H1 (cell line): ENCODE results near the gene HRH1. TPM values are rescaled to one million over a fixed set of nuclear protein-coding genes. Genes with fewer than 3 reads are reported as not detected.

Source experiments
- CTCF ChIA-PET: fragments of 300-600 bp; sonication (Branson Sonifier 250); formaldehyde crosslinking; loops from one replicate; lab custom pipeline; 2021; ENCODE audit not compliant: partially characterized antibody; lab: Charles Lee
- POLR2A ChIA-PET: fragments of 300-600 bp; sonication (Branson Sonifier 250); formaldehyde crosslinking; loops from one replicate; lab custom pipeline; 2021; ENCODE audit warnings: inconsistent platforms; ENCODE audit not compliant: partially characterized antibody; lab: Charles Lee
- DNase-seq, 2 experiments: peaks; one replicate each; pipeline versions ENCODE4 v3.0.0 to v3.0.0-alpha.2; 2010 to 2022; ENCODE audit warnings: low spot score in 2 of 2, low read depth in 1 of 2, mixed read lengths in 1 of 2
- FAIRE-seq: peaks from 2 replicates; lab custom pipeline; 2011; peaks lifted over from hg19 to GRCh38; lab: Jason Lieb, UNC
- H2AFZ ChIP-seq: 2 replicates; pipeline ENCODE4 v1.8.1; 2012; ENCODE audit warnings: low read length, inconsistent platforms
- H2AK5ac ChIP-seq: 2 replicates; pipeline ENCODE4 v1.6.1; 2013; ENCODE audit warnings: low read depth, low read length
- H2BK120ac ChIP-seq: replicated peaks from 2 replicates; pipeline ENCODE3; 2013; ENCODE audit warnings: low read depth, low read length, inconsistent platforms
- H2BK12ac ChIP-seq: 2 replicates; pipeline ENCODE4 v1.6.1; 2013; ENCODE audit warnings: low read depth, low read length
- H2BK15ac ChIP-seq: 2 replicates; pipeline ENCODE4 v1.6.1; 2013; ENCODE audit warnings: low read length
- H2BK20ac ChIP-seq: 2 replicates; pipeline ENCODE4 v1.6.1; 2013; ENCODE audit warnings: low read length
- H2BK5ac ChIP-seq: 2 replicates; pipeline ENCODE4 v1.6.1; 2013; ENCODE audit warnings: low read depth, low read length
- H3K14ac ChIP-seq: 2 replicates; pipeline ENCODE4 v1.6.1; 2013; ENCODE audit warnings: inconsistent platforms; ENCODE audit not compliant: insufficient read length
- H3K18ac ChIP-seq: 2 replicates; pipeline ENCODE4 v1.6.1; 2013; ENCODE audit warnings: low read length; ENCODE audit errors: extremely low read depth
- H3K23ac ChIP-seq: 2 replicates; pipeline ENCODE4 v1.6.1; 2013; ENCODE audit warnings: inconsistent platforms; ENCODE audit not compliant: insufficient read length
- H3K23me2 ChIP-seq: 2 replicates; pipeline ENCODE4 v1.6.1; 2013; ENCODE audit warnings: low read depth, low read length
- H3K27ac ChIP-seq: 2 replicates; pipeline ENCODE4 v1.6.1; 2011; ENCODE audit warnings: low read depth, low read length, inconsistent platforms
- H3K27me3 ChIP-seq, 4 experiments: replicated peaks in 1 of 4; 1 replicate in 1 of 4; 2 replicates in 3 of 4; pipeline versions ENCODE4 v1.6.1 to v1.8.1; 2011 to 2013; ENCODE audit warnings: low read length in 3 of 4, mild to moderate bottlenecking in 3 of 4, inconsistent platforms in 2 of 4, mixed read lengths in 2 of 4, moderate library complexity in 1 of 4; ENCODE audit not compliant: control insufficient read depth in 3 of 4, insufficient read depth in 3 of 4; ENCODE audit errors: extremely low read depth in 1 of 4
- H3K36me3 ChIP-seq, 4 experiments: 2 replicates each; pipeline versions ENCODE4 v1.6.1 to v1.8.1; 2011 to 2013; ENCODE audit warnings: mild to moderate bottlenecking in 4 of 4, low read length in 3 of 4, moderate library complexity in 2 of 4, control low read depth in 1 of 4, inconsistent platforms in 1 of 4; ENCODE audit not compliant: insufficient read depth in 4 of 4, control insufficient read depth in 2 of 4
- H3K4ac ChIP-seq: replicated peaks from 2 replicates; pipeline ENCODE3; 2013; ENCODE audit warnings: low read length, low read depth, mixed read lengths, inconsistent platforms; ENCODE audit not compliant: insufficient read length
- H3K4me1 ChIP-seq, 4 experiments: replicated peaks in 1 of 4; 1 replicate in 1 of 4; 2 replicates in 3 of 4; pipeline versions ENCODE4 v1.6.1 to v1.8.1; 2011 to 2013; ENCODE audit warnings: low read length in 3 of 4, inconsistent platforms in 2 of 4, mixed read lengths in 1 of 4; ENCODE audit not compliant: insufficient read depth in 4 of 4, control insufficient read depth in 3 of 4
- H3K4me2 ChIP-seq, 2 experiments: 2 replicates each; pipeline versions ENCODE4 v1.6.1 to v1.8.1; 2011 to 2013; ENCODE audit warnings: low read depth in 2 of 2, low read length in 2 of 2, control low read depth in 1 of 2, inconsistent platforms in 1 of 2, mild to moderate bottlenecking in 1 of 2; ENCODE audit not compliant: insufficient read depth in 1 of 2
- H3K4me3 ChIP-seq, 4 experiments: fragments of 200-600, 300-600 bp in 1 of 4; sonication (generic), shearing (Covaris generic), sonication (Bioruptor Twin) in 1 of 4; 2 replicates each; pipeline versions ENCODE4 v1.5.1 to v1.8.1; 2011 to 2016; ENCODE audit warnings: low read length in 4 of 4, low read depth in 3 of 4, control low read depth in 2 of 4, inconsistent platforms in 2 of 4, mild to moderate bottlenecking in 2 of 4, mixed read lengths in 1 of 4, moderate library complexity in 1 of 4; ENCODE audit not compliant: insufficient read depth in 2 of 4; ENCODE audit errors: extremely low read depth in 1 of 4
- H3K56ac ChIP-seq: replicated peaks from 2 replicates; pipeline ENCODE3; 2013; ENCODE audit warnings: low read depth, mild to moderate bottlenecking, mixed read lengths, low read length, inconsistent platforms; ENCODE audit not compliant: insufficient read length
- H3K79me1 ChIP-seq: 2 replicates; pipeline ENCODE4 v1.6.1; 2013; ENCODE audit warnings: low read depth, low read length, control low read depth
- H3K79me2 ChIP-seq, 2 experiments: 2 replicates each; pipeline versions ENCODE4 v1.6.1 to v1.8.1; 2012 to 2013; ENCODE audit warnings: low read length in 2 of 2, mild to moderate bottlenecking in 2 of 2, inconsistent platforms in 1 of 2; ENCODE audit not compliant: insufficient read depth in 2 of 2, control insufficient read depth in 1 of 2
- H3K9ac ChIP-seq, 4 experiments: replicated peaks in 1 of 4; 1 replicate in 1 of 4; 2 replicates in 3 of 4; pipeline versions ENCODE4 v1.6.1 to v1.8.1; 2011 to 2013; ENCODE audit warnings: low read depth in 3 of 4, low read length in 3 of 4, control low read depth in 2 of 4, mild to moderate bottlenecking in 2 of 4, moderate library complexity in 2 of 4, inconsistent platforms in 1 of 4; ENCODE audit errors: extremely low read depth in 1 of 4
- H3K9me3 ChIP-seq, 2 experiments: 2 replicates each; pipeline versions ENCODE4 v1.6.1 to v1.8.1; 2012 to 2013; ENCODE audit warnings: mild to moderate bottlenecking in 2 of 2, moderate library complexity in 2 of 2, control low read depth in 1 of 2, inconsistent platforms in 1 of 2, low read depth in 1 of 2, low read length in 1 of 2, mixed read lengths in 1 of 2; ENCODE audit not compliant: insufficient read depth in 2 of 2
- H4K20me1 ChIP-seq, 2 experiments: replicated peaks in 1 of 2; 2 replicates each; pipeline versions ENCODE3 to v1.8.1; 2011 to 2013; ENCODE audit warnings: inconsistent platforms in 2 of 2, low read length in 2 of 2, mild to moderate bottlenecking in 1 of 2; ENCODE audit not compliant: insufficient read depth in 2 of 2, control insufficient read depth in 1 of 2
- H4K5ac ChIP-seq: 2 replicates; pipeline ENCODE4 v1.6.1; 2013; ENCODE audit warnings: low read length, low read depth, mixed read lengths, inconsistent platforms; ENCODE audit not compliant: insufficient read length
- H4K8ac ChIP-seq: 2 replicates; pipeline ENCODE4 v1.8.0; 2013; ENCODE audit warnings: mild to moderate bottlenecking, moderate library complexity, low read length, inconsistent platforms; ENCODE audit not compliant: insufficient read depth; ENCODE audit errors: extremely low read depth
- H4K91ac ChIP-seq: replicated peaks from 2 replicates; pipeline ENCODE3; 2013; ENCODE audit warnings: low read length, mixed read lengths, inconsistent platforms; ENCODE audit not compliant: insufficient read length
- BCL11A ChIP-seq, 2 experiments: IDR thresholded peaks; one replicate each; pipeline ENCODE4 v1.6.1; 2011; ENCODE audit warnings: low read depth in 2 of 2, low read length in 2 of 2, mild to moderate bottlenecking in 2 of 2
- POLR2A ChIP-seq, 2 experiments: IDR thresholded peaks; 1 replicate in 1 of 2; 2 replicates in 1 of 2; pipeline ENCODE4 v1.6.1; 2011; ENCODE audit warnings: low read depth in 2 of 2, low read length in 2 of 2, mild to moderate bottlenecking in 2 of 2; ENCODE audit errors: control extremely low read depth in 1 of 2
- RFX5 ChIP-seq: IDR thresholded peaks from 2 replicates; pipeline ENCODE4 v1.6.1; 2011; ENCODE audit warnings: low read depth, low read length, improper control_type of control experiment, borderline replicate concordance
- SIN3A ChIP-seq, 2 experiments: IDR thresholded peaks in 1 of 2; conservative IDR thresholded peaks in 1 of 2; 2 replicates each; pipeline ENCODE4 v1.6.1; 2011 to 2012; ENCODE audit warnings: low read length in 2 of 2, improper control_type of control experiment in 1 of 2, low read depth in 1 of 2, mild to moderate bottlenecking in 1 of 2
- TAF7 ChIP-seq: optimal IDR thresholded peaks from 2 replicates; pipeline ENCODE3; 2011; ENCODE audit warnings: low read depth, mild to moderate bottlenecking, inconsistent platforms, low read length, moderate library complexity, borderline replicate concordance
- WGBS, 2 experiments: shearing (Covaris generic) in 1 of 2; methylation state at CpG; one replicate each; pipeline versions ENCODE4 v1.1.6 to v1.1.7; 2013 to 2015; ENCODE audit warnings: low lambda C conversion rate in 2 of 2, mixed read lengths in 2 of 2, inconsistent platforms in 1 of 2, low coverage in 1 of 2, missing lambda C conversion rate in 1 of 2; ENCODE audit not compliant: insufficient replicate concordance in 2 of 2, insufficient coverage in 1 of 2, insufficient read length in 1 of 2; ENCODE audit errors: extremely low coverage in 1 of 2, missing lambda C conversion rate in 1 of 2; 5-methylcytosine and 5-hydroxymethylcytosine counted together
- polyA plus RNA-seq, 7 experiments: library from polyadenylated mRNA; depleted of rRNA in 3 of 7; stranded (reverse) in 5 of 7; unstranded in 2 of 7; fragments of >200 nt in 5 of 7; fragments of 200-250 nt in 2 of 7; gene quantifications; 1 replicate in 5 of 7; 2 replicates in 1 of 7; 4 replicates in 1 of 7; pipeline versions ENCODE4 v1.2.1 to v1.2.3, GENCODE V29; 2011 to 2013; ENCODE audit warnings: missing spikeins in 2 of 7, mixed read lengths in 2 of 7
- total RNA-seq: library from RNA; stranded (reverse); fragmentation: NEBNext Ultra II Directional; extraction: Animal tissue kit (Norgen Biotek cat#: 25700); gene quantifications from 2 replicates; pipeline ENCODE4 v1.2.1, GENCODE V29; 2021
- TF ChIP-seq, protein P1 (sequence below): IDR thresholded peaks from 2 replicates; pipeline ENCODE4 v1.6.1; 2011; ENCODE audit warnings: low read depth, mild to moderate bottlenecking, low read length; ENCODE audit not compliant: insufficient read depth
- TF ChIP-seq, protein P2 (sequence below): IDR thresholded peaks from 2 replicates; pipeline ENCODE4 v1.6.1; 2011; ENCODE audit warnings: low read length, improper control_type of control experiment

HRH1 gene
- total and polyA plus RNA-seq, 2 of the 8 experiments (the other 6 are each of a cell fraction or from before 2014, with no cell fraction given) = 0.11 TPM; not detected in 1

DNA sequence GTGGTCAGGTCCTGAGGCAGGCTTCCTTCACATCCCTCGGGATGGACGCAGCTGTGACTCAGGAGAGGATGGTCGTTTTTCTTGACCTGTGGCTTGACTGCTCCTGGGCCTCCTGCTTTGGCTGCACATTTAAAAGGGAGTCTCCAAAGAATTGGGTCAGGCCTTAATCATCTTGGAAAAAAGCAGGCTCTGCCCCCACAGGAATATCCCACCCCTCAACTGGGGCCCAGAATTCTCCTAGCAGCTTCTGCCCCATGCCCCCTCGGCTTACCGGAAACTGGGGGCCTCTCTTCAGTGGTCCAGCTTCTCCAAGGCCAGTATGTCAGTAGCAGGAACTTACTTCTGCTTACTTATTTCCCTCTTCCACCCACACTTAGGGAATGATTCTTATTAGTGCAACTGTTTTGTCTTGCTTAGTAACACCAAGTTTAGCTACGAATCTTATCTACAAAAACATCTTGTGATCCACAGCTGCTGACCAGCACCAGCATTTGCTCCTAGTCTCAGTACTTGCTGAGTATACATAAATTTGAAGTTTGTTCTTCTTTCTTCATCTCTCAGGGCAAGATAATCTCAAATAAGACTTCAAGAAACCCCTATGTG, 153.6 kb downstream of the HRH1 start:
- Histone ChIP-seq H3K14ac (no peak overlapping the region), H3K36me3 (peaks cover 0 to 7% (median 6%) of the 10 kb centered on the region in 4 experiments; a peak in 6 of 8 replicates), H2BK15ac (no peak overlapping the region)
- no peak for FAIRE-seq
- TF ChIP-seq TAF7 (no peak), BCL11A (IDR thresholded peaks at IDR 0.05; ENCODE audit: low read depth in 2 of 2, low read length in 2 of 2) (no peak), POLR2A (IDR thresholded peaks at IDR 0.05; ENCODE audit: control extremely low read depth in 1 of 2, low read depth in 2 of 2, low read length in 2 of 2) (no peak), RFX5 (no peak), SIN3A (conservative IDR thresholded peaks at IDR 0.05 in 1 of 2, IDR thresholded peaks at IDR 0.05 in 1 of 2; ENCODE audit: low read depth in 1 of 2, low read length in 2 of 2) (no peak)
- TF ChIP-seq, protein P1, sequence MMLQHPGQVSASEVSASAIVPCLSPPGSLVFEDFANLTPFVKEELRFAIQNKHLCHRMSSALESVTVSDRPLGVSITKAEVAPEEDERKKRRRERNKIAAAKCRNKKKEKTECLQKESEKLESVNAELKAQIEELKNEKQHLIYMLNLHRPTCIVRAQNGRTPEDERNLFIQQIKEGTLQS = no peak
- TF ChIP-seq, protein P2, sequence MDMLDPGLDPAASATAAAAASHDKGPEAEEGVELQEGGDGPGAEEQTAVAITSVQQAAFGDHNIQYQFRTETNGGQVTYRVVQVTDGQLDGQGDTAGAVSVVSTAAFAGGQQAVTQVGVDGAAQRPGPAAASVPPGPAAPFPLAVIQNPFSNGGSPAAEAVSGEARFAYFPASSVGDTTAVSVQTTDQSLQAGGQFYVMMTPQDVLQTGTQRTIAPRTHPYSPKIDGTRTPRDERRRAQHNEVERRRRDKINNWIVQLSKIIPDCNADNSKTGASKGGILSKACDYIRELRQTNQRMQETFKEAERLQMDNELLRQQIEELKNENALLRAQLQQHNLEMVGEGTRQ = no peak
- TF ChIP-seq, all 59 proteins: peak for 0
- H2BK5ac ChIP-seq = no peak overlapping the region
- ChIA-PET POLR2A (interaction anchor here (0.8 kb wide), 1 partner anchor 35 kb away, joined by 3 read pairs; no protein-coding TSS in a partner anchor), CTCF (interaction anchor here (0.9 to 2.5 kb wide), 2 partner anchors 27 to 73 kb away, joined by 3 to 7 read pairs; no protein-coding TSS in a partner anchor)
- H3K27me3 ChIP-seq = no peaks in the 10 kb centered on the region
- no peak overlapping the region for H3K56ac ChIP-seq
- no peak overlapping the region for H3K23ac ChIP-seq
- no peaks in the 10 kb centered on the region for H3K23me2 ChIP-seq
- no peak overlapping the region for H4K8ac ChIP-seq
- no peaks in the 10 kb centered on the region for H3K4me1 ChIP-seq
- H4K20me1 ChIP-seq = peaks cover 0 to 1% of the 10 kb centered on the region in 2 experiments
- H3K79me1 ChIP-seq = no peaks in the 10 kb centered on the region
- WGBS, 2 experiments = 92% methylated on average over 6 of the region's 6 CpGs; no CpG with 5 or more reads in 1 of the 2 experiments
- H3K9ac ChIP-seq = no peak overlapping the region
- H4K5ac ChIP-seq = no peak overlapping the region
- no peak overlapping the region for H2BK120ac ChIP-seq
- H2AFZ ChIP-seq = no peak overlapping the region
- H3K18ac ChIP-seq = no peak overlapping the region
- no peak overlapping the region for H3K4ac ChIP-seq
- no peaks in the 10 kb centered on the region for H3K79me2 ChIP-seq
- no peak for DNase-seq
- H3K4me3 ChIP-seq = no peak overlapping the region
- no peak overlapping the region for H2BK12ac ChIP-seq
- H4K91ac ChIP-seq = no peak overlapping the region
- H2AK5ac ChIP-seq = no peak overlapping the region
- no peaks in the 10 kb centered on the region for H3K9me3 ChIP-seq
- no peak overlapping the region for H2BK20ac ChIP-seq
- H3K4me2 ChIP-seq = no peak overlapping the region
- H3K27ac ChIP-seq = no peak overlapping the region
